Neural cell (in vitro differentiated cells): ENCODE results near the gene ARHGAP10. TPM values are rescaled to one million over a fixed set of nuclear protein-coding genes. Genes with fewer than 3 reads are reported as not detected.
"Not testable (repeated sequence)": the region's sequence is repeated elsewhere in the genome, so short reads cannot be mapped to it uniquely, and the experiment has no call there.

Experiments used
- H2AFZ ChIP-seq: fragments of 200-600, 300-800 bp; sonication (generic), shearing (Covaris generic); 2 replicates; pipeline ENCODE4 v1.6.0; 2014; ENCODE audit warnings: low read depth, mild to moderate bottlenecking, antibody characterized with exemption, low read length, moderate library complexity
- H3F3A ChIP-seq: fragments of 200-600 bp; shearing (Covaris generic); 2 replicates; pipeline ENCODE4 v1.6.1; 2016; ENCODE audit warnings: mild to moderate bottlenecking, moderate library complexity, mixed read lengths, antibody characterized with exemption, low read length; ENCODE audit not compliant: insufficient read depth, poor library complexity, severe bottlenecking
- H3K27ac ChIP-seq: fragments of 200-600, 300-800 bp; sonication (generic), shearing (Covaris generic); 2 replicates; pipeline ENCODE4 v1.5.1; 2014; ENCODE audit warnings: mild to moderate bottlenecking, low read length, moderate library complexity
- H3K27me3 ChIP-seq: fragments of 300-800, 200-600 bp; sonication (generic), shearing (Covaris generic); 2 replicates; pipeline ENCODE4 v1.6.0; 2014; ENCODE audit warnings: mild to moderate bottlenecking, low read depth, low read length, moderate library complexity; ENCODE audit not compliant: insufficient read depth
- H3K36me3 ChIP-seq: fragments of 300-800, 200-600 bp; sonication (generic), shearing (Covaris generic); 2 replicates; pipeline ENCODE4 v1.5.1; 2014; ENCODE audit warnings: mild to moderate bottlenecking, antibody characterized with exemption, low read length, moderate library complexity; ENCODE audit not compliant: insufficient read depth
- H3K4me2 ChIP-seq: fragments of 300-800, 200-600 bp; sonication (generic), shearing (Covaris generic); 2 replicates; pipeline ENCODE4 v1.6.0; 2014; ENCODE audit warnings: mild to moderate bottlenecking, low read length
- H3K4me3 ChIP-seq: fragments of 300-800, 200-600 bp; sonication (generic), shearing (Covaris generic); 2 replicates; pipeline ENCODE4 v1.5.1; 2014; ENCODE audit warnings: mild to moderate bottlenecking, low read length, moderate library complexity
- H3K79me2 ChIP-seq: fragments of 200-600 bp; shearing (Covaris generic); replicated peaks from 2 replicates; pipeline ENCODE4 v1.6.0; 2014; ENCODE audit warnings: mild to moderate bottlenecking, low read length, moderate library complexity; ENCODE audit not compliant: insufficient read depth
- H3K9ac ChIP-seq: fragments of 300-800, 200-600 bp; sonication (generic), shearing (Covaris generic); 2 replicates; pipeline ENCODE4 v1.6.1; 2016; ENCODE audit warnings: mild to moderate bottlenecking, low read length, mixed read lengths
- H3K9me2 ChIP-seq: fragments of 200-600 bp; shearing (Covaris generic); 2 replicates; pipeline ENCODE4 v1.6.1; 2016; ENCODE audit warnings: mild to moderate bottlenecking, low read length, mixed read lengths; ENCODE audit not compliant: insufficient read depth
- H3K9me3 ChIP-seq: fragments of 200-600, 300-800 bp; sonication (generic), shearing (Covaris generic); 2 replicates; pipeline ENCODE4 v1.6.1; 2016; ENCODE audit warnings: mild to moderate bottlenecking, mixed run types, low read length, moderate library complexity, mixed read lengths
- H4K20me1 ChIP-seq: fragments of 200-600 bp; shearing (Covaris generic); 2 replicates; pipeline ENCODE4 v1.6.1; 2016; ENCODE audit warnings: mild to moderate bottlenecking, mixed run types; ENCODE audit not compliant: insufficient read depth
- CTCF ChIP-seq: fragments of 450-650 bp; IDR thresholded peaks from 2 replicates; pipeline ENCODE4 v1.5.1; 2014; ENCODE audit warnings: antibody characterized with exemption, mild to moderate bottlenecking, moderate library complexity; ENCODE audit not compliant: poor library complexity, severe bottlenecking
- EP300 ChIP-seq: fragments of 450-650 bp; conservative IDR thresholded peaks from 2 replicates; pipeline ENCODE4 v1.6.1; 2014; ENCODE audit warnings: antibody characterized with exemption, mild to moderate bottlenecking, moderate library complexity; ENCODE audit not compliant: poor library complexity, severe bottlenecking
- EZH2 ChIP-seq: fragments of 200-600, 300-800 bp; shearing (Covaris generic), sonication (generic); IDR thresholded peaks from 2 replicates; pipeline ENCODE4 v1.6.1; 2014; ENCODE audit warnings: antibody characterized with exemption, low read length, borderline replicate concordance, mild to moderate bottlenecking; ENCODE audit not compliant: insufficient read depth, poor library complexity, severe bottlenecking
- MXI1 ChIP-seq: fragments of 450-650 bp; conservative IDR thresholded peaks from 2 replicates; pipeline ENCODE4 v1.6.1; 2014; ENCODE audit warnings: antibody characterized with exemption, mild to moderate bottlenecking; ENCODE audit not compliant: poor library complexity, severe bottlenecking
- POLR2AphosphoS5 ChIP-seq: IDR thresholded peaks from 2 replicates; pipeline ENCODE4 v1.6.1; 2012
- RAD21 ChIP-seq: fragments of 450-650 bp; conservative IDR thresholded peaks from 2 replicates; pipeline ENCODE4 v1.6.1; 2014; ENCODE audit warnings: antibody characterized with exemption, mild to moderate bottlenecking, moderate library complexity
- SMC3 ChIP-seq: fragments of 450-650 bp; conservative IDR thresholded peaks from 2 replicates; pipeline ENCODE4 v1.6.1; 2014; ENCODE audit warnings: antibody characterized with exemption, mild to moderate bottlenecking, moderate library complexity; ENCODE audit not compliant: poor library complexity
- TAF1 ChIP-seq: IDR thresholded peaks from 2 replicates; pipeline ENCODE4 v1.6.1; 2012; ENCODE audit warnings: low read depth
- polyA plus RNA-seq: library from polyadenylated mRNA; depleted of rRNA; stranded (reverse); fragments of >200 nt; gene quantifications from 2 replicates; pipeline ENCODE4 v1.2.3, GENCODE V29; 2014
- TF ChIP-seq, protein P1 (sequence below): IDR thresholded peaks from 2 replicates; pipeline ENCODE4 v1.6.1; 2012; ENCODE audit warnings: borderline replicate concordance

Gene ARHGAP10
- polyA plus RNA-seq, 1 donor from 2014 or later = 1.2 TPM

DNA sequence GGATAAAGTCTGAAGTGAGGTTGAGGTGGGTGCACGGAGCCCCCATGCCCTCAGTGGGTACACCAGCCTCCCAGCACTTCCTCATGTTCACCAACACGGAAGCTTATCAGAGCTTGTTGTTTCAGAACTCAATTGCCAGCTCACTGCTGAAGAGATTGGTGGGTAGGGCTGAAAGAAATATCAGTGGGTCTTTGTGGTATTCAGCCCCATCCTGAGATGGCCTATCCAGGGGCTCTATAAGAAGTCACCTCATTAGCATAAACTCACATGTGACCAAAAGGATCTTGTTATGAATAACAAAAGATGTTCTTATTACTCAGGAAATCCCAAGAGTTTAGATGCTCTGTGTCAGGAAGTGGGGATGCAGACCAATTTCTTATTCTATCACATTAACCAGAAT is 177.3 kb downstream of the ARHGAP10 start:
- H3K27me3 ChIP-seq = no peaks in the 10 kb centered on the region
- no peaks in the 10 kb centered on the region for H3K79me2 ChIP-seq
- H2AFZ ChIP-seq = no peak overlapping the region

DNA sequence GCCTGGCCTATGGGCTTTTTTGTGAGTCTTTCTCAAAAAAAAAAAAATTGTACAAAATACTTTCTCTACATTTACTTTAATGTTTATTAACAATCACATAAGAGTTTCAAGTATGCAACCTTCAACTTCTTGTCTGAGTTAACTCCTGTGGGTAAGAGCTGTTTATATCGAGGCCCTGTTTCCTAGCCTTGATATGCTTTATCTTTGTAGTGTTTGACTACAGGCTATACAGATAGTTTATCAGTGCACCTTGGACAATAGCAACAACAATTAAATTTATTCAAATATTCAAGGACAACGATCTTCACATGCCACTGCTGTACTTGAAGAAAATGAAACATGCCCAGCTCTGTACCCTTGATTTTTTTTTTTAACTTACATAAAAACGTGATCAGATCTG is 178.4 kb downstream of the ARHGAP10 start:
- no peaks in the 10 kb centered on the region for H3K9me2 ChIP-seq
- H3K27ac ChIP-seq = no peak overlapping the region
- H3F3A ChIP-seq = no peaks in the 10 kb centered on the region
- H4K20me1 ChIP-seq = no peaks in the 10 kb centered on the region
- no peaks in the 10 kb centered on the region for H3K79me2 ChIP-seq
- no peak overlapping the region for H3K4me2 ChIP-seq
- no peak overlapping the region for H3K9ac ChIP-seq
- H3K36me3 ChIP-seq = no peaks in the 10 kb centered on the region
- H3K9me3 ChIP-seq = no peaks in the 10 kb centered on the region
- no peaks in the 10 kb centered on the region for H3K27me3 ChIP-seq
- no peak for TF ChIP-seq CTCF
- no peak for TF ChIP-seq EZH2
- no peak for TF ChIP-seq MXI1
- no peak for TF ChIP-seq RAD21
- no peak for TF ChIP-seq SMC3
- TF ChIP-seq POLR2AphosphoS5 = no peak
- TF ChIP-seq, protein P1, sequence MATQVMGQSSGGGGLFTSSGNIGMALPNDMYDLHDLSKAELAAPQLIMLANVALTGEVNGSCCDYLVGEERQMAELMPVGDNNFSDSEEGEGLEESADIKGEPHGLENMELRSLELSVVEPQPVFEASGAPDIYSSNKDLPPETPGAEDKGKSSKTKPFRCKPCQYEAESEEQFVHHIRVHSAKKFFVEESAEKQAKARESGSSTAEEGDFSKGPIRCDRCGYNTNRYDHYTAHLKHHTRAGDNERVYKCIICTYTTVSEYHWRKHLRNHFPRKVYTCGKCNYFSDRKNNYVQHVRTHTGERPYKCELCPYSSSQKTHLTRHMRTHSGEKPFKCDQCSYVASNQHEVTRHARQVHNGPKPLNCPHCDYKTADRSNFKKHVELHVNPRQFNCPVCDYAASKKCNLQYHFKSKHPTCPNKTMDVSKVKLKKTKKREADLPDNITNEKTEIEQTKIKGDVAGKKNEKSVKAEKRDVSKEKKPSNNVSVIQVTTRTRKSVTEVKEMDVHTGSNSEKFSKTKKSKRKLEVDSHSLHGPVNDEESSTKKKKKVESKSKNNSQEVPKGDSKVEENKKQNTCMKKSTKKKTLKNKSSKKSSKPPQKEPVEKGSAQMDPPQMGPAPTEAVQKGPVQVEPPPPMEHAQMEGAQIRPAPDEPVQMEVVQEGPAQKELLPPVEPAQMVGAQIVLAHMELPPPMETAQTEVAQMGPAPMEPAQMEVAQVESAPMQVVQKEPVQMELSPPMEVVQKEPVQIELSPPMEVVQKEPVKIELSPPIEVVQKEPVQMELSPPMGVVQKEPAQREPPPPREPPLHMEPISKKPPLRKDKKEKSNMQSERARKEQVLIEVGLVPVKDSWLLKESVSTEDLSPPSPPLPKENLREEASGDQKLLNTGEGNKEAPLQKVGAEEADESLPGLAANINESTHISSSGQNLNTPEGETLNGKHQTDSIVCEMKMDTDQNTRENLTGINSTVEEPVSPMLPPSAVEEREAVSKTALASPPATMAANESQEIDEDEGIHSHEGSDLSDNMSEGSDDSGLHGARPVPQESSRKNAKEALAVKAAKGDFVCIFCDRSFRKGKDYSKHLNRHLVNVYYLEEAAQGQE = no peak
- no peak for TF ChIP-seq TAF1
- no peak for TF ChIP-seq EP300
- H2AFZ ChIP-seq = no peak overlapping the region
- no peak overlapping the region for H3K4me3 ChIP-seq

More for the DNA sequence above, 177.3 kb downstream of the ARHGAP10 start:
- Histone ChIP-seq H3K36me3 (no peaks in the 10 kb centered on the region), H3K27ac (no peak overlapping the region), H3F3A (no peaks in the 10 kb centered on the region), H3K9me2 (no peaks in the 10 kb centered on the region), H4K20me1 (no peaks in the 10 kb centered on the region), H3K9ac (no peak overlapping the region), H3K4me2 (no peak overlapping the region), H3K9me3 (no peaks in the 10 kb centered on the region), H3K4me3 (no peak overlapping the region)
- TF ChIP-seq EZH2 = no peak
- TF ChIP-seq, protein P1 = no peak
- no peak for TF ChIP-seq RAD21
- TF ChIP-seq MXI1 = no peak
- TF ChIP-seq TAF1 = no peak
- no peak for TF ChIP-seq EP300
- no peak for TF ChIP-seq POLR2AphosphoS5

GRCh38 chr4:147912106-147912505 is 180.2 kb downstream of the ARHGAP10 start:
- H3K79me2 ChIP-seq, H2AFZ ChIP-seq, H3K4me3 ChIP-seq, H3K27me3 ChIP-seq, H3K9me3 ChIP-seq, H3K36me3 ChIP-seq, H4K20me1 ChIP-seq, H3K4me2 ChIP-seq, H3F3A ChIP-seq, H3K9me2 ChIP-seq, H3K9ac ChIP-seq, H3K27ac ChIP-seq: not testable (repeated sequence)
